Type B pancreatic cell (in vitro differentiated cells): ENCODE data around the gene SRGAP1. TPM values are rescaled to one million over a fixed set of nuclear protein-coding genes. Genes with fewer than 3 reads are reported as not detected.

Experiments
- DNase-seq: peaks from one replicate; pipeline ENCODE4 v3.0.0; 2021; ENCODE audit warnings: mixed read lengths; ENCODE audit not compliant: unreplicated experiment; ENCODE audit errors: extremely low spot score
- H3K27ac Mint-ChIP-seq: 2 replicates; pipeline ENCODE4 v1.8.0; 2021; ENCODE audit warnings: mild to moderate bottlenecking, mixed read lengths
- H3K27me3 Mint-ChIP-seq: 2 replicates; pipeline ENCODE4 v1.8.0; 2021; ENCODE audit warnings: mixed read lengths
- H3K36me3 Mint-ChIP-seq: 2 replicates; pipeline ENCODE4 v1.8.0; 2021; ENCODE audit warnings: mixed read lengths
- H3K4me1 Mint-ChIP-seq: one replicate; pipeline ENCODE4 v1.8.0; 2021; ENCODE audit warnings: mixed read lengths; ENCODE audit not compliant: unreplicated experiment
- H3K4me3 Mint-ChIP-seq: 2 replicates; pipeline ENCODE4 v1.8.0; 2021; ENCODE audit warnings: mild to moderate bottlenecking, mixed read lengths
- H3K9me3 Mint-ChIP-seq: 2 replicates; pipeline ENCODE4 v1.8.0; 2021; ENCODE audit warnings: mixed read lengths
- CTCF ChIP-seq: fragments of 200-600 bp; sonication (generic); conservative IDR thresholded peaks from 2 replicates; pipeline ENCODE4 v1.5.0; 2021; ENCODE audit warnings: antibody characterized with exemption, mild to moderate bottlenecking
- total RNA-seq: library from RNA; stranded (reverse); gene quantifications from 2 replicates; pipeline ENCODE4 v1.2.1, GENCODE V29; 2021; ENCODE audit warnings: low replicate concordance

SRGAP1 gene
- total RNA-seq, 1 donor from 2014 or later, result 14.9 TPM

- Mint-ChIP-seq H3K4me3 (no peak overlapping the region), H3K27me3 (peaks cover 3% of the 10 kb centered on the region), H3K9me3 (no peaks in the 10 kb centered on the region), H3K27ac (no peak overlapping the region), H3K36me3 (no peaks in the 10 kb centered on the region), H3K4me1 (no peaks in the 10 kb centered on the region)
- no peak for DNase-seq
- no peak for TF ChIP-seq CTCF
These were observed 343.3 kb downstream of the SRGAP1 start for GRCh38 chr12:64187794-64188193.

GRCh38 chr12:64189530-64189929, 345.0 kb downstream of the SRGAP1 start:
- no peaks in the 10 kb centered on the region for H3K27me3 Mint-ChIP-seq
- H3K4me3 Mint-ChIP-seq, result no peak overlapping the region
- DNase-seq, result no peak
- H3K9me3 Mint-ChIP-seq, result no peaks in the 10 kb centered on the region
- H3K27ac Mint-ChIP-seq, result no peak overlapping the region
- no peaks in the 10 kb centered on the region for H3K36me3 Mint-ChIP-seq
- TF ChIP-seq CTCF, result no peak
- H3K4me1 Mint-ChIP-seq, result no peaks in the 10 kb centered on the region

GRCh38 chr12:64190140-64190539, 345.6 kb downstream of the SRGAP1 start:
- no peak for DNase-seq
- H3K9me3 Mint-ChIP-seq, result no peaks in the 10 kb centered on the region
- H3K4me3 Mint-ChIP-seq, result no peak overlapping the region
- no peaks in the 10 kb centered on the region for H3K36me3 Mint-ChIP-seq
- H3K4me1 Mint-ChIP-seq, result no peaks in the 10 kb centered on the region
- no peak for TF ChIP-seq CTCF
- no peak overlapping the region for H3K27ac Mint-ChIP-seq
- no peaks in the 10 kb centered on the region for H3K27me3 Mint-ChIP-seq

GRCh38 chr12:64192644-64193444, 348.3 kb downstream of the SRGAP1 start:
- Mint-ChIP-seq H3K4me1 (no peaks in the 10 kb centered on the region), H3K9me3 (no peaks in the 10 kb centered on the region), H3K27me3 (no peaks in the 10 kb centered on the region), H3K4me3 (no peak overlapping the region), H3K36me3 (no peaks in the 10 kb centered on the region), H3K27ac (no peak overlapping the region)
- TF ChIP-seq CTCF, result no peak
- DNase-seq, result no peak

- Mint-ChIP-seq H3K9me3 (no peaks in the 10 kb centered on the region), H3K36me3 (no peaks in the 10 kb centered on the region), H3K4me3 (no peak overlapping the region), H3K4me1 (no peaks in the 10 kb centered on the region), H3K27ac (no peak overlapping the region), H3K27me3 (no peaks in the 10 kb centered on the region)
- DNase-seq, result no peak
- no peak for TF ChIP-seq CTCF
These were observed 349.4 kb downstream of the SRGAP1 start for GRCh38 chr12:64193931-64194330.
